ENCODE measurements around the gene LNX2.

LNX2 gene

GRCh38 chr13:27641711-27642502, 21.6 kb upstream of the LNX2 start:
- no peak for DNase-seq
- TF ChIP-seq CTCF (IDR thresholded peaks at IDR 0.05) = no peak
- peaks cover 12% of the 10 kb centered on the region for H3K4me1 Mint-ChIP-seq
- no peak overlapping the region for H3K27ac Mint-ChIP-seq
- H3K36me3 Mint-ChIP-seq (ENCODE audit: low read depth) = peaks cover 28% of the 10 kb centered on the region
- H3K4me3 Mint-ChIP-seq = no peak overlapping the region
- peaks cover 4% of the 10 kb centered on the region for H3K27me3 Mint-ChIP-seq (ENCODE audit: low read depth, poor library complexity)
- H3K9me3 Mint-ChIP-seq = peaks cover 6% of the 10 kb centered on the region

GRCh38 chr13:27639186-27639585, 18.9 kb upstream of the LNX2 start:
- Mint-ChIP-seq H3K4me1 (peaks cover 12% of the 10 kb centered on the region), H3K27ac (no peak overlapping the region), H3K27me3 (ENCODE audit: low read depth, poor library complexity) (no peaks in the 10 kb centered on the region), H3K36me3 (ENCODE audit: low read depth) (peaks cover 3% of the 10 kb centered on the region), H3K9me3 (no peaks in the 10 kb centered on the region), H3K4me3 (no peak overlapping the region)
- no peak for TF ChIP-seq CTCF (IDR thresholded peaks at IDR 0.05)
- DNase-seq = no peak

GRCh38 chr13:27638521-27638920, 18.2 kb upstream of the LNX2 start:
- Mint-ChIP-seq H3K9me3 (no peaks in the 10 kb centered on the region), H3K27ac (no peak overlapping the region), H3K36me3 (ENCODE audit: low read depth) (no peaks in the 10 kb centered on the region), H3K4me3 (no peak overlapping the region), H3K27me3 (ENCODE audit: low read depth, poor library complexity) (no peaks in the 10 kb centered on the region), H3K4me1 (peaks cover 12% of the 10 kb centered on the region)
- DNase-seq = no peak
- TF ChIP-seq CTCF (IDR thresholded peaks at IDR 0.05) = no peak

GRCh38 chr13:27638001-27638400, 17.7 kb upstream of the LNX2 start:
- Mint-ChIP-seq H3K27ac (no peak overlapping the region), H3K9me3 (no peaks in the 10 kb centered on the region), H3K27me3 (ENCODE audit: low read depth, poor library complexity) (no peaks in the 10 kb centered on the region)

GRCh38 chr13:27637289-27637626, 16.9 kb upstream of the LNX2 start:
- Mint-ChIP-seq H3K4me1 (peaks cover 7% of the 10 kb centered on the region), H3K4me3 (no peak overlapping the region), H3K27me3 (ENCODE audit: low read depth, poor library complexity) (no peaks in the 10 kb centered on the region), H3K9me3 (no peaks in the 10 kb centered on the region), H3K27ac (no peak overlapping the region), H3K36me3 (ENCODE audit: low read depth) (peaks cover 9% of the 10 kb centered on the region)
- TF ChIP-seq CTCF (IDR thresholded peaks at IDR 0.05) = no peak
- no peak for DNase-seq

More at GRCh38 chr13:27638001-27638400, 17.7 kb upstream of the LNX2 start:
- peaks cover 2% of the 10 kb centered on the region for H3K36me3 Mint-ChIP-seq (ENCODE audit: low read depth)
- no peak for DNase-seq
- H3K4me3 Mint-ChIP-seq = no peak overlapping the region
- TF ChIP-seq CTCF (IDR thresholded peaks at IDR 0.05) = no peak
- peaks cover 12% of the 10 kb centered on the region for H3K4me1 Mint-ChIP-seq
